ENCODE measurements around the gene ANK3.

The ANK3 gene

DNA sequence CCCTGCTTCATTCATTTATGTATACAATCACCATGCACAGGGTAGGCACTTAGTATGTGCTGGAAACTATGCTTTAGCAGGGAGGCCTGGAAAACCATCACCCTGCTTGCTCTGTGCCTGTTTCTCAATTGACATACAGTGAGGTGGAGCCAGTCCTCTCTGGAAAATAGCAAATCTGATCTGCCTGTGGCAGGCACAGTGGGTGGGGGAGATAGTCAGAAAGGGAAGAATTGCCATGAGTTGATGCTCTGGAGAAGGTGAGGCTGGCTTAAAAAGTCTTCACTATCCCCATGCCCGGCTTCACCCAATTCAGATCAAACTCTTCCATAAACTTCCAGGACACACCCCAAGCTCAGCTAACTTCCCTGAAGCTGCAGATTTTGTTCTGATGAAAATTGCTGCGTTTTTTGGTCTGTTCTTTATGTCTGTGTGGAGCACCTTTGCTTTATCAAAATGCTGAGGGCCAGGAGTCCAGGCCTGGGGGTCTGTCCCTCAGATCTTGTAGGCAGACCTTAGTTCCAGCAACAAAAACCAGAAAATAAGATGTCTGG lies 84.8 kb downstream of the ANK3 start:
- no peak for TF ChIP-seq CTCF (conservative IDR thresholded peaks at IDR 0.05; ENCODE audit: low read length)

DNA sequence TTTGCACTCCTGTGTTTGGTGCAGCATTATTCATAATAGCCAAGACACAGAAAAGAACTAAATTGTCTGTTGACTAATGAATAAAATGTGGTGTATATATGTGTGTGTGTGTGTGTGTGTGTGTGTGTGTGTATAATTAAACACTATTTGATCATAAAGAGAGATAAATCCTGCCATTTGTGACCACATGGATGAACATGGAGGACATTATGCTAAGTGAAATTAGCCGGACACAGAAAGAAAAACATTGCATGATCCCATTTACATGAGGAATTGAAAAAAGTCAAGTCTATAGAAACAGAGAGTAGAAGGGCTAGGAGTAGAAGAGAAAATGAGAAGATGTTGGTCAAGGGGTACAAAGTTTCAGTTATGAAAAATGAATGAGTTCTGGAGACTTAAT lies 85.9 kb downstream of the ANK3 start:
- no peak overlapping the region for H3K4me3 ChIP-seq (ENCODE audit: low read length)
- DNase-seq (ENCODE audit: low read depth): no peak
- no peak for TF ChIP-seq CTCF (conservative IDR thresholded peaks at IDR 0.05; ENCODE audit: low read length)

More for the DNA sequence above, 84.8 kb downstream of the ANK3 start:
- no peak overlapping the region for H3K4me3 ChIP-seq (ENCODE audit: low read length)
- no peak for DNase-seq (ENCODE audit: low read depth)

GRCh38 chr10:60299961-60300883 lies 89.5 kb downstream of the ANK3 start:
- TF ChIP-seq CTCF (conservative IDR thresholded peaks at IDR 0.05; ENCODE audit: low read length): no peak
- no peak for DNase-seq (ENCODE audit: low read depth)
- no peak overlapping the region for H3K4me3 ChIP-seq (ENCODE audit: low read length)

DNA sequence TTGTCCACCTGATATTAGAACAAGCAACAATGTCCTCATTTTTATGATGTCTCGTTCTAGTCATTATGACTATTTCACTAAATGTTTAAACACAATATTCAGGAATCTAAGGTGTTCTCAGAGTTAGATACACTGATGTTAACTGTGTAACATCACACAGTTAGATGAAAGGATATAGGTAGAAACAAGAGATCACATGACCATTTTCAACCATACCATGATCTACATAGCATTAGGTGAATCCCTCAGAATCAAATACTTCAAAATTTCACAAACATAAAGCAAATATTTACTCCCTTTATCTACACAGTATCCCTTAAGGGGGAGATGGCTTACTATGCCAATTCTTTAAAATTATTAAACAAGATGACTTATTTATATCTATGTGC lies 90.3 kb downstream of the ANK3 start:
- TF ChIP-seq CTCF (conservative IDR thresholded peaks at IDR 0.05; ENCODE audit: low read length): no peak
- H3K4me3 ChIP-seq (ENCODE audit: low read length): no peak overlapping the region
- DNase-seq (ENCODE audit: low read depth): no peak

DNA sequence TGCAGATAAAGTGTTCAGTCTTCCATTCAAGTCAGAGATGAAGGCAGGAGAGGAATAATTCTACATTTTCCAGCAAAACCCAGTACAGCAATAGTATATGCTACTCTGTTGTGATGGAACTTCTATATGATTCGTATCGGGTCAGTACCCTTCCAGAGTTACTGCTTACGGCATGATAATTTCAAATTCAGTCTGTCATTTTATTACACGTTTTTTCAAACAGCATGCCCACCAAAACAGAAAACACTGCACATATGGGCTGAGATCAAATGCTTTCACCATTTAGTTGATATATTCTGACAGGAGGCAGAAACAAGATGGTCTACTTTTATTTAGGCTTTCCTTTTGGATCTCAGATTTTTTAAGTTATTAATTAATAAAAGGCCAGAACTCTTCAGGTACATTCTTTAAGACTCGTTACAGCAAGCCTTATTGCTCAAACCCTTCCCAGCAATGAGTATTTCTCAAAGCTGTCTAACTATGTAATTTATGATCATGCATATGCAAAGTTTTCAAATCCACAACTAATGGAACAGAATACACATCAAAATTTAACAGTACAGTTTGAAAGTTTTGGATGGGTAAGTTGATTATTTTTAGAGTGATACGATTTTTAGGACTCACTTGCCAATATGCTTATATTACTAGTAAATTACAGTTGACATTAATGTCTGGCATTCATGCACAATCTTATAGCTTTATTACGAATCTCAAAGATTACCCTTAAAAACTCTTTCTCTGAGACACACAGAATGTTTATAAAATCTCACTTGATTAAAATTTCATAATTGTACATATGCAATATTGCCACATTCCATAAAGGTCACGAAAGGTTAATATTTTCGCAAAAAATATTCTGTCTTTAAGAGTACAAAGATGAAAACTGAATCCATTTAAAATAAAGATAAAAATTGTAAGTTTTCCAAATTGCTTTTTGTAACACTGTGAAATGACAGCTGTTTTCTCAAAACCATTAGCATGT lies 91.0 kb downstream of the ANK3 start:
- DNase-seq (ENCODE audit: low read depth): no peak
- no peak for TF ChIP-seq CTCF (conservative IDR thresholded peaks at IDR 0.05; ENCODE audit: low read length)
- H3K4me3 ChIP-seq (ENCODE audit: low read length): no peak overlapping the region

- no peak for DNase-seq (ENCODE audit: low read depth)
- H3K4me3 ChIP-seq (ENCODE audit: low read length): no peak overlapping the region
- TF ChIP-seq CTCF (conservative IDR thresholded peaks at IDR 0.05; ENCODE audit: low read length): no peak
These were observed 93.6 kb downstream of the ANK3 start for GRCh38 chr10:60296073-60296472.
